ENCODE data around the gene PRDM7. TPM values are rescaled to one million over a fixed set of nuclear protein-coding genes. Genes with fewer than 3 reads are reported as not detected.

Gene PRDM7
- total RNA-seq, 1 experiment from 2014 or later: not detected

- Histone ChIP-seq H3K14ac (ENCODE audit: insufficient read depth, low read length) (no peak overlapping the region), H3K79me2 (ENCODE audit: insufficient read depth, low read length) (no peaks in the 10 kb centered on the region), H4K8ac (replicated peaks; ENCODE audit: insufficient read length, low read depth, low read length) (no peak overlapping the region), H4K91ac (ENCODE audit: insufficient read length, low read depth, low read length) (no peak overlapping the region), H3K4ac (ENCODE audit: low read depth, low read length) (no peak overlapping the region), H3K79me1 (ENCODE audit: insufficient read depth, low read depth, low read length, poor library complexity, severe bottlenecking) (no peaks in the 10 kb centered on the region), H2BK20ac (ENCODE audit: low read depth, low read length, poor library complexity, severe bottlenecking) (no peak overlapping the region), H3K18ac (ENCODE audit: insufficient read length, low read depth, low read length) (no peak overlapping the region), H3K4me2 (ENCODE audit: insufficient read depth, insufficient read length, low read length) (no peak overlapping the region), H3K9me3 (ENCODE audit: control insufficient read depth, low read depth, low read length) (no peaks in the 10 kb centered on the region), H3K4me1 (ENCODE audit: insufficient read depth, low read length) (no peaks in the 10 kb centered on the region), H2BK12ac (ENCODE audit: insufficient read length, low read depth, low read length) (no peak overlapping the region), H3K9ac (ENCODE audit: extremely low read depth, insufficient read length, low read length) (no peak overlapping the region), H2AK5ac (ENCODE audit: insufficient read length, low read length) (no peak overlapping the region), H4K5ac (ENCODE audit: insufficient read length, low read depth, low read length) (no peak overlapping the region), H3K23me2 (ENCODE audit: insufficient read length, low read depth, low read length, poor library complexity, severe bottlenecking) (peaks cover 8% of the 10 kb centered on the region), H2BK5ac (ENCODE audit: insufficient read length, low read length) (no peak overlapping the region), H3K27ac (ENCODE audit: insufficient read length, low read depth, low read length) (no peak overlapping the region), H3K27me3 (ENCODE audit: insufficient read depth, low read length) (no peaks in the 10 kb centered on the region), H2BK15ac (ENCODE audit: low read depth, low read length) (no peak overlapping the region), H2BK120ac (ENCODE audit: low read depth, low read length, poor library complexity, severe bottlenecking) (no peak overlapping the region), H3K56ac (ENCODE audit: insufficient read length, low read depth, low read length) (no peak overlapping the region), H2AFZ (ENCODE audit: low read length) (no peak overlapping the region), H4K20me1 (ENCODE audit: control insufficient read depth, insufficient read depth, insufficient read length) (no peaks in the 10 kb centered on the region), H3K23ac (ENCODE audit: insufficient read length, low read depth, low read length) (no peak overlapping the region), H3T11ph (ENCODE audit: low read length) (no peak overlapping the region)
- WGBS (ENCODE audit: extremely low coverage, insufficient read length, low lambda C conversion rate): no CpG with 5 or more reads among the region's 19 CpGs
- Mint-ChIP-seq H3K36me3 (ENCODE audit: insufficient read depth in 1 of 3, low read depth in 3 of 3) (peaks cover 0 to 43% (median 40%) of the 10 kb centered on the region in 3 experiments; a peak in 5 of 7 replicates), H3K4me3 (no peak overlapping the region), H3K27ac (no peak overlapping the region), H3K9me3 (no peaks in the 10 kb centered on the region), H3K27me3 (ENCODE audit: low read depth) (no peaks in the 10 kb centered on the region; the same call in 1 of the 2 replicates), H3K4me1 (peaks cover 4 to 5% of the 10 kb centered on the region in 2 experiments)
- DNase-seq: no peak
- no peak for TF ChIP-seq CTCF (conservative IDR thresholded peaks at IDR 0.05)
These were observed 34.1 kb downstream of the PRDM7 start for GRCh38 chr16:90042946-90043514.

Data from H9 (cell line).